ENCODE measurements around the gene EPHB1. TPM values are rescaled to one million over a fixed set of nuclear protein-coding genes. Genes with fewer than 3 reads are reported as not detected.

Gene EPHB1
- polyA plus RNA-seq, 3 donors: 0.06 to 0.55 TPM; not detected in 1

- Histone ChIP-seq H3K9me3 (replicated peaks in 1 of 2; ENCODE audit: control insufficient read depth in 1 of 2, insufficient read depth in 1 of 2, low read length in 2 of 2) (no peaks in the 10 kb centered on the region), H3K4me3 (replicated peaks in 1 of 3; ENCODE audit: low read depth in 2 of 3, low read length in 3 of 3) (no peak overlapping the region), H3K27me3 (ENCODE audit: control insufficient read depth in 2 of 2, insufficient read depth in 2 of 2, low read length in 2 of 2) (no peaks in the 10 kb centered on the region), H3K9ac (ENCODE audit: insufficient read depth, low read length, poor library complexity, severe bottlenecking) (no peak overlapping the region), H2AFZ (ENCODE audit: insufficient read depth, low read depth, low read length, poor library complexity, severe bottlenecking) (no peak overlapping the region), H3K27ac (ENCODE audit: low read depth in 1 of 2, low read length in 2 of 2) (no peak overlapping the region), H3K4me2 (replicated peaks; ENCODE audit: extremely low read depth, low read length, poor library complexity, severe bottlenecking) (no peak overlapping the region), H3K79me2 (ENCODE audit: insufficient read depth, low read length) (no peaks in the 10 kb centered on the region), H3K4me1 (ENCODE audit: control insufficient read depth in 1 of 2, insufficient read depth in 2 of 2, low read length in 2 of 2) (peaks cover 13 to 18% of the 10 kb centered on the region in 2 donors), H4K20me1 (ENCODE audit: insufficient read depth, low read length) (no peaks in the 10 kb centered on the region), H3K36me3 (replicated peaks in 1 of 2; ENCODE audit: control insufficient read depth in 1 of 2, insufficient read depth in 2 of 2, low read length in 2 of 2) (no peaks in the 10 kb centered on the region)
- intact Hi-C loops (cut with micrococcal nuclease): no loop called here
- H3K27me3 Mint-ChIP-seq (ENCODE audit: low read depth in 3 of 3): peaks cover 0 to 4% (median 2%) of the 10 kb centered on the region in 3 donors
- no peak for DNase-seq
- no peaks in the 10 kb centered on the region for H3K36me3 Mint-ChIP-seq
- 100% methylated on average over 2 of the region's 4 CpGs for WGBS (ENCODE audit: insufficient coverage)
- H3K4me3 Mint-ChIP-seq: no peak overlapping the region
- H3K9me3 Mint-ChIP-seq: peaks cover 0 to 3% (median 0%) of the 10 kb centered on the region in 7 donors
- peaks cover 24% of the 10 kb centered on the region for H3K4me1 Mint-ChIP-seq
- TF ChIP-seq, protein P1, sequence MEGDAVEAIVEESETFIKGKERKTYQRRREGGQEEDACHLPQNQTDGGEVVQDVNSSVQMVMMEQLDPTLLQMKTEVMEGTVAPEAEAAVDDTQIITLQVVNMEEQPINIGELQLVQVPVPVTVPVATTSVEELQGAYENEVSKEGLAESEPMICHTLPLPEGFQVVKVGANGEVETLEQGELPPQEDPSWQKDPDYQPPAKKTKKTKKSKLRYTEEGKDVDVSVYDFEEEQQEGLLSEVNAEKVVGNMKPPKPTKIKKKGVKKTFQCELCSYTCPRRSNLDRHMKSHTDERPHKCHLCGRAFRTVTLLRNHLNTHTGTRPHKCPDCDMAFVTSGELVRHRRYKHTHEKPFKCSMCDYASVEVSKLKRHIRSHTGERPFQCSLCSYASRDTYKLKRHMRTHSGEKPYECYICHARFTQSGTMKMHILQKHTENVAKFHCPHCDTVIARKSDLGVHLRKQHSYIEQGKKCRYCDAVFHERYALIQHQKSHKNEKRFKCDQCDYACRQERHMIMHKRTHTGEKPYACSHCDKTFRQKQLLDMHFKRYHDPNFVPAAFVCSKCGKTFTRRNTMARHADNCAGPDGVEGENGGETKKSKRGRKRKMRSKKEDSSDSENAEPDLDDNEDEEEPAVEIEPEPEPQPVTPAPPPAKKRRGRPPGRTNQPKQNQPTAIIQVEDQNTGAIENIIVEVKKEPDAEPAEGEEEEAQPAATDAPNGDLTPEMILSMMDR (IDR thresholded peaks at IDR 0.05): no peak
- no peak overlapping the region for H3K27ac Mint-ChIP-seq
Measured at GRCh38 chr3:134869153-134869726, 74.2 kb downstream of the EPHB1 start.

- 80% methylated on average over 1 of the region's 1 CpG for WGBS (ENCODE audit: insufficient coverage)
- Histone ChIP-seq H3K27me3 (ENCODE audit: control insufficient read depth in 2 of 2, insufficient read depth in 2 of 2, low read length in 2 of 2) (no peaks in the 10 kb centered on the region), H3K4me3 (replicated peaks in 1 of 3; ENCODE audit: low read depth in 2 of 3, low read length in 3 of 3) (no peak overlapping the region), H3K9ac (ENCODE audit: insufficient read depth, low read length, poor library complexity, severe bottlenecking) (no peak overlapping the region), H3K36me3 (replicated peaks in 1 of 2; ENCODE audit: control insufficient read depth in 1 of 2, insufficient read depth in 2 of 2, low read length in 2 of 2) (no peaks in the 10 kb centered on the region), H2AFZ (ENCODE audit: insufficient read depth, low read depth, low read length, poor library complexity, severe bottlenecking) (no peak overlapping the region), H3K79me2 (ENCODE audit: insufficient read depth, low read length) (no peaks in the 10 kb centered on the region), H3K4me2 (replicated peaks; ENCODE audit: extremely low read depth, low read length, poor library complexity, severe bottlenecking) (no peak overlapping the region), H3K9me3 (replicated peaks in 1 of 2; ENCODE audit: control insufficient read depth in 1 of 2, insufficient read depth in 1 of 2, low read length in 2 of 2) (no peaks in the 10 kb centered on the region), H4K20me1 (ENCODE audit: insufficient read depth, low read length) (no peaks in the 10 kb centered on the region), H3K27ac (ENCODE audit: low read depth in 1 of 2, low read length in 2 of 2) (no peak overlapping the region), H3K4me1 (ENCODE audit: control insufficient read depth in 1 of 2, insufficient read depth in 2 of 2, low read length in 2 of 2) (no peaks in the 10 kb centered on the region)
- Mint-ChIP-seq H3K4me3 (no peak overlapping the region), H3K9me3 (peaks cover 0 to 3% (median 0%) of the 10 kb centered on the region in 7 donors), H3K36me3 (no peaks in the 10 kb centered on the region), H3K4me1 (peaks cover 5% of the 10 kb centered on the region), H3K27me3 (ENCODE audit: low read depth in 3 of 3) (peaks cover 3 to 6% (median 4%) of the 10 kb centered on the region in 3 donors), H3K27ac (no peak overlapping the region)
- TF ChIP-seq, protein P1 (IDR thresholded peaks at IDR 0.05): no peak
- no peak for DNase-seq
- intact Hi-C loops (cut with micrococcal nuclease): no loop called here
Measured at GRCh38 chr3:134871818-134872217, 76.8 kb downstream of the EPHB1 start.
